ENCODE results near the gene ROBO1. TPM values are rescaled to one million over a fixed set of nuclear protein-coding genes. Genes with fewer than 3 reads are reported as not detected.

ROBO1 gene
- total and polyA plus RNA-seq, 2 donors (not counting 3 experiments of a cell fraction or from before 2014, with no cell fraction given): 5.9 to 14.2 TPM

DNA sequence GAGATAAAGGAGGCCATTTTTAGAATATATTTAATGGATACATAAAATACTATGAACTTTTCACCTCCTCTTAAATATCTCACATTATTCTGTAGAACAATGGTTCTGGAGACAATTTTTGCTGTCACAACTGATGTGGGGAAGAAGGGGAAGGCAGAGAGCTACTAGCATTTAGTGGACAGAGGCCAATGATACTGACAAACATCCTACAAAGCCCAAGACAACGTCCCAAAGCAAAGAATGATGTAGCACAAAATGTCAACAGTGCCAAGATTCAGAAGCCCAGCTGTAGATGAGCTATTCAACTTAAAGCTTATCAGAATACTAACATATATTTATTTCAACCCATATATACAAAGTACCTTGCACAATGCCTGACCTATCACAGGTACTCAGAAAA is 1069.4 kb downstream of the ROBO1 start:
- H3K27me3 ChIP-seq (ENCODE audit: control insufficient read depth in 2 of 2, insufficient read depth in 2 of 2, low read length in 2 of 2): no peaks in the 10 kb centered on the region
- no peaks in the 10 kb centered on the region for H3K36me3 ChIP-seq (ENCODE audit: control insufficient read depth in 2 of 2, extremely low read depth in 1 of 2, insufficient read depth in 2 of 2, low read length in 2 of 2)
- H3K9me1 ChIP-seq (replicated peaks; ENCODE audit: control insufficient read depth, extremely low read depth, insufficient read depth, low read length): no peaks in the 10 kb centered on the region
- no peak for TF ChIP-seq POLR2A (IDR thresholded peaks at IDR 0.05; ENCODE audit: low read depth, low read length)
- TF ChIP-seq FOS (IDR thresholded peaks at IDR 0.05; ENCODE audit: borderline replicate concordance, insufficient read depth, low read length): no peak
- TF ChIP-seq MYC (IDR thresholded peaks at IDR 0.05; ENCODE audit: low read depth, low read length): no peak
- TF ChIP-seq, protein P1, sequence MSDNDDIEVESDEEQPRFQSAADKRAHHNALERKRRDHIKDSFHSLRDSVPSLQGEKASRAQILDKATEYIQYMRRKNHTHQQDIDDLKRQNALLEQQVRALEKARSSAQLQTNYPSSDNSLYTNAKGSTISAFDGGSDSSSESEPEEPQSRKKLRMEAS (IDR thresholded peaks at IDR 0.05; ENCODE audit: insufficient read depth, insufficient read length): no peak
- TF ChIP-seq, protein P2, sequence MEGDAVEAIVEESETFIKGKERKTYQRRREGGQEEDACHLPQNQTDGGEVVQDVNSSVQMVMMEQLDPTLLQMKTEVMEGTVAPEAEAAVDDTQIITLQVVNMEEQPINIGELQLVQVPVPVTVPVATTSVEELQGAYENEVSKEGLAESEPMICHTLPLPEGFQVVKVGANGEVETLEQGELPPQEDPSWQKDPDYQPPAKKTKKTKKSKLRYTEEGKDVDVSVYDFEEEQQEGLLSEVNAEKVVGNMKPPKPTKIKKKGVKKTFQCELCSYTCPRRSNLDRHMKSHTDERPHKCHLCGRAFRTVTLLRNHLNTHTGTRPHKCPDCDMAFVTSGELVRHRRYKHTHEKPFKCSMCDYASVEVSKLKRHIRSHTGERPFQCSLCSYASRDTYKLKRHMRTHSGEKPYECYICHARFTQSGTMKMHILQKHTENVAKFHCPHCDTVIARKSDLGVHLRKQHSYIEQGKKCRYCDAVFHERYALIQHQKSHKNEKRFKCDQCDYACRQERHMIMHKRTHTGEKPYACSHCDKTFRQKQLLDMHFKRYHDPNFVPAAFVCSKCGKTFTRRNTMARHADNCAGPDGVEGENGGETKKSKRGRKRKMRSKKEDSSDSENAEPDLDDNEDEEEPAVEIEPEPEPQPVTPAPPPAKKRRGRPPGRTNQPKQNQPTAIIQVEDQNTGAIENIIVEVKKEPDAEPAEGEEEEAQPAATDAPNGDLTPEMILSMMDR (IDR thresholded peaks at IDR 0.05; ENCODE audit: extremely low read depth in 1 of 2, insufficient read depth in 1 of 2, low read depth in 1 of 2, low read length in 2 of 2): no peak
- no peaks in the 10 kb centered on the region for H4K20me1 ChIP-seq (replicated peaks; ENCODE audit: control insufficient read depth, extremely low read depth, insufficient read depth, low read length)
- DNase-seq (ENCODE audit: low read depth, low spot score): no peak
- intact Hi-C loops (cut with micrococcal nuclease): no loop called here
- H3K4me3 ChIP-seq (replicated peaks in 1 of 3; ENCODE audit: insufficient read depth in 1 of 3, low read depth in 1 of 3, low read length in 3 of 3): no peak overlapping the region
- CTCF ChIA-PET: no interaction called here
- no peak overlapping the region for H3K4me2 ChIP-seq (ENCODE audit: insufficient read depth, low read length)
- no TSS peak for BruUV-seq (replicated peaks)
- no peak overlapping the region for H3K27ac ChIP-seq (ENCODE audit: insufficient read depth, low read depth, low read length)
- peaks cover 6% of the 10 kb centered on the region for H3K4me1 ChIP-seq (ENCODE audit: control insufficient read depth, extremely low read depth, insufficient read depth, low read length)
- dilution Hi-C loops (cut with MboI; ENCODE audit: extremely low pct_ligation_motif_present, low sequenced_read_pairs): no loop called here
- no peak overlapping the region for H3K9ac ChIP-seq (replicated peaks; ENCODE audit: extremely low read depth, insufficient read depth, low read length)
- POLR2A ChIA-PET: no interaction called here
- H3K9me3 ChIP-seq (replicated peaks; ENCODE audit: control insufficient read depth, insufficient read depth, low read length): no peaks in the 10 kb centered on the region
- FAIRE-seq: no peak
- H2AFZ ChIP-seq (ENCODE audit: low read depth, low read length): no peak overlapping the region
- no peaks in the 10 kb centered on the region for H3K79me2 ChIP-seq (ENCODE audit: control insufficient read depth, insufficient read depth, low read length)

DNA sequence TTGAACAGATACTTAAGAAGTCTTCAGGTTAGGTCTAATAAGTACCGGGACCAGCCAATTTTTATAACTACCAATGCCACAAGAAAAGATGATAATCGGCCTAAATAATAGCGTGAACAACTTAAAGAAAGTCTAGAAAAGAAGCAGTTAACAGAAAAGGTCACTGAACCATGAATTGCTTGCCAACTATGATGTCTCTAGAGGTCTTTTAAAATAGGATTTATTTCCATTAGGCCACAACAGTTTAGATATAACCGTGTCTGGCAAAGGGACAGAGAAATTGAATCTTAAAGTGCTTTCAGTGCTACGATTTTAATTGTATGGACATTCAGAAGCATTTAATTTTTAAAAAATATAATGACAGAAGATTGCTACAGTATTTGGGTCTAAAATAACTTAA is 1070.4 kb downstream of the ROBO1 start:
- Histone ChIP-seq H3K4me3 (replicated peaks in 1 of 3; ENCODE audit: insufficient read depth in 1 of 3, low read depth in 1 of 3, low read length in 3 of 3) (no peak overlapping the region), H3K4me1 (ENCODE audit: control insufficient read depth, extremely low read depth, insufficient read depth, low read length) (peaks cover 6% of the 10 kb centered on the region), H3K36me3 (ENCODE audit: control insufficient read depth in 2 of 2, extremely low read depth in 1 of 2, insufficient read depth in 2 of 2, low read length in 2 of 2) (no peaks in the 10 kb centered on the region), H3K4me2 (ENCODE audit: insufficient read depth, low read length) (no peak overlapping the region), H3K27me3 (ENCODE audit: control insufficient read depth in 2 of 2, insufficient read depth in 2 of 2, low read length in 2 of 2) (no peaks in the 10 kb centered on the region), H2AFZ (ENCODE audit: low read depth, low read length) (no peak overlapping the region), H3K27ac (ENCODE audit: insufficient read depth, low read depth, low read length) (no peak overlapping the region), H4K20me1 (replicated peaks; ENCODE audit: control insufficient read depth, extremely low read depth, insufficient read depth, low read length) (no peaks in the 10 kb centered on the region), H3K79me2 (ENCODE audit: control insufficient read depth, insufficient read depth, low read length) (no peaks in the 10 kb centered on the region), H3K9ac (replicated peaks; ENCODE audit: extremely low read depth, insufficient read depth, low read length) (no peak overlapping the region), H3K9me3 (replicated peaks; ENCODE audit: control insufficient read depth, insufficient read depth, low read length) (no peaks in the 10 kb centered on the region), H3K9me1 (replicated peaks; ENCODE audit: control insufficient read depth, extremely low read depth, insufficient read depth, low read length) (no peaks in the 10 kb centered on the region)
- POLR2A ChIA-PET: no interaction called here
- BruUV-seq (replicated peaks): no TSS peak
- DNase-seq (ENCODE audit: low read depth, low spot score) (peak; percentile 1), FAIRE-seq (peak; percentile 35)
- CTCF ChIA-PET: no interaction called here
- dilution Hi-C loops (cut with MboI; ENCODE audit: extremely low pct_ligation_motif_present, low sequenced_read_pairs): no loop called here
- intact Hi-C loops (cut with micrococcal nuclease): no loop called here
- TF ChIP-seq, protein P2 (IDR thresholded peaks at IDR 0.05; ENCODE audit: extremely low read depth in 1 of 2, insufficient read depth in 1 of 2, low read depth in 1 of 2, low read length in 2 of 2): no peak
- TF ChIP-seq POLR2AphosphoS5 (IDR thresholded peaks at IDR 0.05; ENCODE audit: insufficient read depth, low read depth, low read length): no peak
- no peak for TF ChIP-seq FOS (IDR thresholded peaks at IDR 0.05; ENCODE audit: borderline replicate concordance, insufficient read depth, low read length)
- TF ChIP-seq EZH2 (IDR thresholded peaks at IDR 0.05; ENCODE audit: borderline replicate concordance, low read depth, low read length, severe bottlenecking): no peak
- TF ChIP-seq POLR2A (IDR thresholded peaks at IDR 0.05; ENCODE audit: low read depth, low read length): no peak
- no peak for TF ChIP-seq GATA2 (IDR thresholded peaks at IDR 0.05; ENCODE audit: insufficient read depth, insufficient read length, low read depth, low read length)
- TF ChIP-seq, protein P1 (IDR thresholded peaks at IDR 0.05; ENCODE audit: insufficient read depth, insufficient read length): no peak
- TF ChIP-seq JUN (IDR thresholded peaks at IDR 0.05; ENCODE audit: borderline replicate concordance, insufficient read depth, insufficient read length, low read depth): no peak
- no peak for TF ChIP-seq MYC (IDR thresholded peaks at IDR 0.05; ENCODE audit: low read depth, low read length)

All from endothelial cell of umbilical vein (primary cell).